OCI-LY1 (cell line): Measurements from ENCODE around the gene NAA10.

ENCODE experiments used
- H2AFZ ChIP-seq: fragments of 200-600 bp; sonication (generic), shearing (Covaris generic); 2 replicates; pipeline ENCODE4 v1.6.0; 2014; ENCODE audit warnings: antibody characterized with exemption, mild to moderate bottlenecking, low read length
- H3F3A ChIP-seq: fragments of 200-600 bp; sonication (generic), shearing (Covaris generic); 2 replicates; pipeline ENCODE4 v1.6.0; 2014; ENCODE audit warnings: mild to moderate bottlenecking, antibody characterized with exemption, low read length, moderate library complexity; ENCODE audit not compliant: insufficient read depth
- H3K27ac ChIP-seq: fragments of 200-600 bp; sonication (generic); 2 replicates; pipeline ENCODE4 v1.5.1; 2014; ENCODE audit warnings: low read length, mixed run types, mild to moderate bottlenecking, low read depth; ENCODE audit not compliant: poor library complexity, severe bottlenecking
- H3K27me3 ChIP-seq: fragments of 200-600 bp; sonication (generic); 2 replicates; pipeline ENCODE4 v1.6.0; 2014; ENCODE audit warnings: antibody characterized with exemption, mild to moderate bottlenecking, low read length, moderate library complexity; ENCODE audit not compliant: insufficient read depth
- H3K36me3 ChIP-seq: fragments of 200-600 bp; sonication (generic); 2 replicates; pipeline ENCODE4 v1.6.1; 2014; ENCODE audit warnings: mild to moderate bottlenecking, antibody characterized with exemption, low read length, moderate library complexity, mixed read lengths; ENCODE audit not compliant: insufficient read depth
- H3K4me1 ChIP-seq: fragments of 200-600 bp; sonication (generic); 2 replicates; pipeline ENCODE4 v1.5.1; 2014; ENCODE audit warnings: mild to moderate bottlenecking, low read length, moderate library complexity; ENCODE audit not compliant: insufficient read depth, severe bottlenecking
- H3K4me2 ChIP-seq: fragments of 200-600 bp; sonication (generic), shearing (Covaris generic); 2 replicates; pipeline ENCODE4 v1.6.1; 2014; ENCODE audit warnings: low read length
- H3K4me3 ChIP-seq: fragments of 200-600 bp; sonication (generic); 2 replicates; pipeline ENCODE4 v1.5.1; 2014; ENCODE audit warnings: low read length, low read depth, mild to moderate bottlenecking, mixed read lengths; ENCODE audit not compliant: poor library complexity, severe bottlenecking
- H3K79me2 ChIP-seq: fragments of 200-600 bp; shearing (Covaris generic); 2 replicates; pipeline ENCODE4 v1.6.1; 2016; ENCODE audit warnings: mixed run types, low read length, mixed read lengths; ENCODE audit not compliant: insufficient read depth
- H3K9ac ChIP-seq: fragments of 200-600 bp; sonication (generic), shearing (Covaris generic); 2 replicates; pipeline ENCODE4 v1.6.1; 2014; ENCODE audit warnings: mild to moderate bottlenecking, low read length, mixed read lengths
- H3K9me2 ChIP-seq: fragments of 200-600 bp; sonication (generic), shearing (Covaris generic); 2 replicates; pipeline ENCODE4 v1.6.1; 2014; ENCODE audit warnings: low read depth, mild to moderate bottlenecking, low read length, mixed read lengths
- H3K9me3 ChIP-seq: fragments of 200-600 bp; shearing (Covaris generic); 2 replicates; pipeline ENCODE4 v1.6.1; 2014; ENCODE audit warnings: low read length, mixed read lengths
- H4K20me1 ChIP-seq: fragments of 200-600 bp; sonication (generic), shearing (Covaris generic); 2 replicates; pipeline ENCODE4 v1.6.0; 2016; ENCODE audit warnings: mild to moderate bottlenecking, low read length; ENCODE audit not compliant: insufficient read depth
- EZH2 ChIP-seq: fragments of 200-600 bp; sonication (generic), shearing (Covaris generic); IDR thresholded peaks from 2 replicates; pipeline ENCODE4 v1.8.0; 2017; ENCODE audit warnings: borderline replicate concordance, mixed run types, mild to moderate bottlenecking, antibody characterized with exemption, low read length, moderate library complexity, mixed read lengths
- TF ChIP-seq, protein P1 (sequence below): fragments of 200-600 bp; sonication (generic), shearing (Covaris generic); IDR thresholded peaks from 2 replicates; pipeline ENCODE4 v1.5.1; 2017; ENCODE audit warnings: mild to moderate bottlenecking, antibody characterized with exemption, low read length, moderate library complexity, mixed read lengths

Gene NAA10

DNA sequence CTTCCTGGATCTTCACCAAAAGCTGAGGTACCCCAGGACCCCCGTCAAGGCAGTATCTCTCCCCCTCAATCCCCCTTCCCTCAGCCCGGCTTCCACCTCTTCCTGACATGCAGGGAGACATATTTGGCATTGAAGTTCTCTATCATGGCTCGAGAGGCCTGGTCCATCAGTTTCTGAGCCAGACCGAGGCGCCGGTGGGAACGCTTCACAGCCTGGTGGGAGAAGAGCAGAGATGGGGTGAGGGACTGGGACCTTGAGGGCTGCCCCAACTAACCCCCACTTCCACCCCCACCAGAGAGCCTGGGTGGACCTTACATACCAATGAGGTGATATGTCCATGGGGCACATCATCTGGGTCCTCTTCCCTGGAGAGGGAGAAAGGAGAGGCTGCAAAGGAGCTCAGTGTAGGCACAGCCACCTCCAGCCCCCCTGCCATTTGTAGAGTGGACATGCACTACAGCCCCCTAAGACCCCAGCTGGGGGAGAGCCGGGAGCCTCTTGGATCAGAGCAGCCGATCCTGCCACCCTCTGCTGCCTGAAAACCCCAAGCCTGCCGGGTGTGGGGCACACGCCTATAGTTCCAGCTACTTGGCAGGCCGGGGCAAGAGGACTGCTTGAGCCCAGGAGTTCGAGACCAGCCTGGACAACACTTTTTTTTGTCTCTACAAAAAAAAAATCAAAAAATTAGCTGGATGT lies 2.5 kb downstream of the NAA10 start:
- Histone ChIP-seq H3K9ac (no peak overlapping the region), H3K27me3 (no peaks in the 10 kb centered on the region), H4K20me1 (no peaks in the 10 kb centered on the region), H2AFZ (no peak overlapping the region), H3K36me3 (peaks cover 27% of the 10 kb centered on the region; the same call in 1 of the 2 replicates), H3K4me1 (peaks cover 24% of the 10 kb centered on the region), H3K79me2 (no peaks in the 10 kb centered on the region), H3K9me3 (no peaks in the 10 kb centered on the region), H3F3A (no peaks in the 10 kb centered on the region), H3K4me3 (no peak overlapping the region), H3K27ac (no peak overlapping the region), H3K4me2 (no peak overlapping the region), H3K9me2 (no peaks in the 10 kb centered on the region)
- TF ChIP-seq, protein P1, sequence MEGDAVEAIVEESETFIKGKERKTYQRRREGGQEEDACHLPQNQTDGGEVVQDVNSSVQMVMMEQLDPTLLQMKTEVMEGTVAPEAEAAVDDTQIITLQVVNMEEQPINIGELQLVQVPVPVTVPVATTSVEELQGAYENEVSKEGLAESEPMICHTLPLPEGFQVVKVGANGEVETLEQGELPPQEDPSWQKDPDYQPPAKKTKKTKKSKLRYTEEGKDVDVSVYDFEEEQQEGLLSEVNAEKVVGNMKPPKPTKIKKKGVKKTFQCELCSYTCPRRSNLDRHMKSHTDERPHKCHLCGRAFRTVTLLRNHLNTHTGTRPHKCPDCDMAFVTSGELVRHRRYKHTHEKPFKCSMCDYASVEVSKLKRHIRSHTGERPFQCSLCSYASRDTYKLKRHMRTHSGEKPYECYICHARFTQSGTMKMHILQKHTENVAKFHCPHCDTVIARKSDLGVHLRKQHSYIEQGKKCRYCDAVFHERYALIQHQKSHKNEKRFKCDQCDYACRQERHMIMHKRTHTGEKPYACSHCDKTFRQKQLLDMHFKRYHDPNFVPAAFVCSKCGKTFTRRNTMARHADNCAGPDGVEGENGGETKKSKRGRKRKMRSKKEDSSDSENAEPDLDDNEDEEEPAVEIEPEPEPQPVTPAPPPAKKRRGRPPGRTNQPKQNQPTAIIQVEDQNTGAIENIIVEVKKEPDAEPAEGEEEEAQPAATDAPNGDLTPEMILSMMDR: no peak
- no peak for TF ChIP-seq EZH2

DNA sequence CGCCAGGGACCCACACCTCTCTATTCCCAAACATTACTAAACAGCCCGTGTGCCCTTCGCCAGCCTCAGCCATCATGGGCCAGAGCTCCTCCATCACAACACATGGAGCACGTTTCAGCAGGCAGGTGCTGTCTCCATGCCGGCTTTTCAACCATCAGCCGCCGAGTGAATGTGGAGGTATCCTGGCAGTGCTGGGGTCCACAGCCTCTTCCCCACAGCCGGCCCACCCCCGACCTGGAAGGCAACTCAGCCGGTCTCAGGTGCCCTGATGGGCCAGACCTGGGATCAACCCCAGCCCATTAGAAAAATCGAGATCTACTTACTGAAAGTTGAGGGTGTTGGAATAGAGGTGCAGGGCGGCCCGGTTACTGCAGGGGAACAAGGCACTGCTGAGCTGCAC lies 3.1 kb downstream of the NAA10 start:
- H2AFZ ChIP-seq: no peak overlapping the region
- no peaks in the 10 kb centered on the region for H4K20me1 ChIP-seq
- no peaks in the 10 kb centered on the region for H3K9me2 ChIP-seq
- peaks cover 27% of the 10 kb centered on the region; the same call in 1 of the 2 replicates for H3K36me3 ChIP-seq
- H3K4me3 ChIP-seq: no peak overlapping the region
- H3K9ac ChIP-seq: no peak overlapping the region
- no peaks in the 10 kb centered on the region for H3K79me2 ChIP-seq
- TF ChIP-seq, protein P1: no peak
- no peak for TF ChIP-seq EZH2
- peaks cover 30% of the 10 kb centered on the region for H3K4me1 ChIP-seq
- no peak overlapping the region for H3K4me2 ChIP-seq
- H3K9me3 ChIP-seq: no peaks in the 10 kb centered on the region
- H3F3A ChIP-seq: no peaks in the 10 kb centered on the region
- no peaks in the 10 kb centered on the region for H3K27me3 ChIP-seq
- no peak overlapping the region for H3K27ac ChIP-seq

DNA sequence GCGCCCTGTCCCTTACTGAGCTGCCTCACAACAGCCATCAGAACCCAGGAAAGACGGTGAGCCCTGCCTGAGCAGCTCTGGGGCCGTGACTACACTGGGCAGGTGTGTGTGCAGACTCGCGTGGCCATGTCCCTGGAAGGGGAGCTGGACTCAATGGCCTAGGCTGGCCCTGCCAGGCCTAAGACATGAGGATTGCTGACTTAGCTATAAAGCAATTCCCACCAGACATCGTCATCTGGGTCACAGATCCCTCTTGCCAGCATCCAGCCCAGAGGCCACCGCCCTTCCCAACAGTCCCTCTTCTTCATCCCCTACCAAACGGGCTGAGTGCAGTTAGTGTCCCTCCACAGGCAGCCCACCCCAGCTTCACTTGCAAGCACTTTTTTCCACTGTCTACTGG lies 3.7 kb downstream of the NAA10 start:
- Histone ChIP-seq H3K79me2 (no peaks in the 10 kb centered on the region), H3K27me3 (no peaks in the 10 kb centered on the region), H3K9ac (no peak overlapping the region), H3K36me3 (peaks cover 27% of the 10 kb centered on the region; the same call in 1 of the 2 replicates), H3K4me2 (no peak overlapping the region), H3K4me3 (no peak overlapping the region), H3K27ac (no peak overlapping the region), H3F3A (no peaks in the 10 kb centered on the region), H3K9me3 (no peaks in the 10 kb centered on the region), H3K9me2 (no peaks in the 10 kb centered on the region), H2AFZ (no peak overlapping the region), H3K4me1 (peaks cover 35% of the 10 kb centered on the region), H4K20me1 (no peaks in the 10 kb centered on the region)
- TF ChIP-seq EZH2: no peak
- TF ChIP-seq, protein P1: no peak
